Measurements from ENCODE around the gene PPFIBP2.

The PPFIBP2 gene

GRCh38 chr11:7490054-7490453 lies 23.7 kb upstream of the PPFIBP2 start:
- H2AFZ ChIP-seq, result no peak overlapping the region
- H3K4me1 ChIP-seq, result peaks cover 11% of the 10 kb centered on the region
- no peaks in the 10 kb centered on the region for H3K79me2 ChIP-seq
- H3K4me3 ChIP-seq (ENCODE audit: low read depth, low read length), result no peak overlapping the region
- no peaks in the 10 kb centered on the region for H3K36me3 ChIP-seq (ENCODE audit: control insufficient read depth, insufficient read depth, low read length)
- H3K9ac ChIP-seq, result no peak overlapping the region
- H3K4me2 ChIP-seq (ENCODE audit: low read length), result no peak overlapping the region
- H3K27ac ChIP-seq, result no peak overlapping the region
- H3K9me3 ChIP-seq (ENCODE audit: control insufficient read depth, low read length), result no peaks in the 10 kb centered on the region
- H3K27me3 ChIP-seq (ENCODE audit: control insufficient read depth, insufficient read depth, low read length), result no peaks in the 10 kb centered on the region
- TF ChIP-seq CTCF (IDR thresholded peaks at IDR 0.05), result no peak

GRCh38 chr11:7490535-7490934 lies 23.3 kb upstream of the PPFIBP2 start:
- no peak overlapping the region for H2AFZ ChIP-seq
- no peak for TF ChIP-seq CTCF (IDR thresholded peaks at IDR 0.05)
- H3K4me2 ChIP-seq (ENCODE audit: low read length), result no peak overlapping the region
- peaks cover 11% of the 10 kb centered on the region for H3K4me1 ChIP-seq
- no peaks in the 10 kb centered on the region for H3K36me3 ChIP-seq (ENCODE audit: control insufficient read depth, insufficient read depth, low read length)
- no peaks in the 10 kb centered on the region for H3K27me3 ChIP-seq (ENCODE audit: control insufficient read depth, insufficient read depth, low read length)
- no peaks in the 10 kb centered on the region for H3K79me2 ChIP-seq
- no peak overlapping the region for H3K27ac ChIP-seq
- H3K4me3 ChIP-seq (ENCODE audit: low read depth, low read length), result no peak overlapping the region
- H3K9me3 ChIP-seq (ENCODE audit: control insufficient read depth, low read length), result no peaks in the 10 kb centered on the region
- no peak overlapping the region for H3K9ac ChIP-seq

- H3K27ac ChIP-seq, result peak overlapping the region; percentile 15
- no peak overlapping the region for H3K4me3 ChIP-seq (ENCODE audit: low read depth, low read length)
- no peak overlapping the region for H3K4me2 ChIP-seq (ENCODE audit: low read length)
- H3K27me3 ChIP-seq (ENCODE audit: control insufficient read depth, insufficient read depth, low read length), result no peaks in the 10 kb centered on the region
- H3K36me3 ChIP-seq (ENCODE audit: control insufficient read depth, insufficient read depth, low read length), result no peaks in the 10 kb centered on the region
- peaks cover 11% of the 10 kb centered on the region for H3K4me1 ChIP-seq
- H3K9me3 ChIP-seq (ENCODE audit: control insufficient read depth, low read length), result no peaks in the 10 kb centered on the region
- no peak overlapping the region for H2AFZ ChIP-seq
- no peak for TF ChIP-seq CTCF (IDR thresholded peaks at IDR 0.05)
- H3K9ac ChIP-seq, result no peak overlapping the region
- H3K79me2 ChIP-seq, result no peaks in the 10 kb centered on the region
Observed at GRCh38 chr11:7492253-7492652, 21.5 kb upstream of the PPFIBP2 start.

GRCh38 chr11:7493670-7494069 lies 20.1 kb upstream of the PPFIBP2 start:
- no peak overlapping the region for H3K27ac ChIP-seq
- no peak overlapping the region for H3K4me3 ChIP-seq (ENCODE audit: low read depth, low read length)
- no peaks in the 10 kb centered on the region for H3K9me3 ChIP-seq (ENCODE audit: control insufficient read depth, low read length)
- no peak overlapping the region for H3K9ac ChIP-seq
- TF ChIP-seq CTCF (IDR thresholded peaks at IDR 0.05), result no peak
- H3K4me1 ChIP-seq, result peaks cover 11% of the 10 kb centered on the region
- no peak overlapping the region for H3K4me2 ChIP-seq (ENCODE audit: low read length)
- no peaks in the 10 kb centered on the region for H3K79me2 ChIP-seq
- H3K27me3 ChIP-seq (ENCODE audit: control insufficient read depth, insufficient read depth, low read length), result no peaks in the 10 kb centered on the region
- H2AFZ ChIP-seq, result no peak overlapping the region
- no peaks in the 10 kb centered on the region for H3K36me3 ChIP-seq (ENCODE audit: control insufficient read depth, insufficient read depth, low read length)

- no peaks in the 10 kb centered on the region for H3K27me3 ChIP-seq (ENCODE audit: control insufficient read depth, insufficient read depth, low read length)
- no peak for TF ChIP-seq CTCF (IDR thresholded peaks at IDR 0.05)
- peaks cover 11% of the 10 kb centered on the region for H3K4me1 ChIP-seq
- H3K4me3 ChIP-seq (ENCODE audit: low read depth, low read length), result no peak overlapping the region
- H2AFZ ChIP-seq, result no peak overlapping the region
- H3K9me3 ChIP-seq (ENCODE audit: control insufficient read depth, low read length), result no peaks in the 10 kb centered on the region
- no peaks in the 10 kb centered on the region for H3K79me2 ChIP-seq
- H3K36me3 ChIP-seq (ENCODE audit: control insufficient read depth, insufficient read depth, low read length), result no peaks in the 10 kb centered on the region
- H3K4me2 ChIP-seq (ENCODE audit: low read length), result no peak overlapping the region
- no peak overlapping the region for H3K27ac ChIP-seq
- no peak overlapping the region for H3K9ac ChIP-seq
Observed at GRCh38 chr11:7494086-7494745, 19.6 kb upstream of the PPFIBP2 start.
